CD4-positive, alpha-beta T cell (primary cell): ENCODE results near the gene TECPR2. TPM values are rescaled to one million over a fixed set of nuclear protein-coding genes. Genes with fewer than 3 reads are reported as not detected.

Experiments
- ATAC-seq: fragments of 200-7000 bp; cut with Tn5 transposase; one replicate; pipeline ENCODE4 v1.10.0; 2022; ENCODE audit warnings: mild to moderate bottlenecking; ENCODE audit not compliant: poor library complexity
- CTCF ChIA-PET: fragments of 350-600 bp; sonication (Branson Sonifier 250); formaldehyde crosslinking; loops from one replicate; lab custom pipeline; 2021; ENCODE audit warnings: antibody characterized with exemption, inconsistent platforms; lab: Charles Lee
- POLR2A ChIA-PET: fragments of 350-600 bp; sonication (Branson Sonifier 250); formaldehyde crosslinking; loops from one replicate; lab custom pipeline; 2021; ENCODE audit warnings: antibody characterized with exemption, inconsistent platforms; lab: Charles Lee
- DNase-seq, 14 experiments: peaks; one replicate each; pipeline ENCODE4 v3.0.0-alpha.2; 2013 to 2020; ENCODE audit warnings: mixed read lengths in 2 of 14
- H3K27ac ChIP-seq, 2 donors: one replicate each; pipeline versions ENCODE4 v1.5.1 to v1.7.0; 2013; ENCODE audit warnings: low read length in 2 of 2, low read depth in 1 of 2, mild to moderate bottlenecking in 1 of 2
- H3K27me3 ChIP-seq, 2 experiments: 1 replicate in 1 of 2; 2 replicates in 1 of 2; pipeline versions ENCODE4 v1.6.1 to v1.7.0; 2013; ENCODE audit warnings: low read length in 2 of 2, control low read depth in 1 of 2, mild to moderate bottlenecking in 1 of 2, moderate library complexity in 1 of 2; ENCODE audit not compliant: insufficient read depth in 2 of 2, control insufficient read depth in 1 of 2
- H3K36me3 ChIP-seq: one replicate; pipeline ENCODE4 v1.6.1; 2013; ENCODE audit warnings: low read length, control low read depth; ENCODE audit not compliant: insufficient read depth
- H3K4me1 ChIP-seq: one replicate; pipeline ENCODE4 v1.6.1; 2013; ENCODE audit warnings: low read length, control low read depth; ENCODE audit not compliant: insufficient read depth
- H3K4me3 ChIP-seq: one replicate; pipeline ENCODE4 v1.5.1; 2013; ENCODE audit warnings: mild to moderate bottlenecking, low read length, moderate library complexity
- H3K9me3 ChIP-seq, 2 experiments: 1 replicate in 1 of 2; 2 replicates in 1 of 2; pipeline versions ENCODE4 v1.6.1 to v1.7.0; 2013; ENCODE audit warnings: low read length in 2 of 2, mild to moderate bottlenecking in 2 of 2, control low read depth in 1 of 2, moderate library complexity in 1 of 2; ENCODE audit not compliant: control insufficient read depth in 1 of 2, insufficient read depth in 1 of 2
- H3K27ac Mint-ChIP-seq: one replicate; pipeline ENCODE4 v1.8.0; 2020; ENCODE audit warnings: mixed read lengths
- H3K27me3 Mint-ChIP-seq: one replicate; pipeline ENCODE4 v1.8.0; 2021; ENCODE audit warnings: mixed read lengths
- H3K36me3 Mint-ChIP-seq: one replicate; pipeline ENCODE4 v1.8.0; 2021; ENCODE audit warnings: low read depth, mixed read lengths
- H3K4me1 Mint-ChIP-seq: one replicate; pipeline ENCODE4 v1.8.0; 2021; ENCODE audit warnings: low read depth, mixed read lengths
- H3K4me3 Mint-ChIP-seq: one replicate; pipeline ENCODE4 v1.8.0; 2020; ENCODE audit warnings: mild to moderate bottlenecking, mixed read lengths
- H3K9me3 Mint-ChIP-seq: one replicate; pipeline ENCODE4 v1.8.0; 2020; ENCODE audit warnings: mixed read lengths
- intact Hi-C, 2 experiments: fragments of 100-400 bp; cut with DNase I in 1 of 2; cut with micrococcal nuclease in 1 of 2; formaldehyde crosslinking; loops; one replicate each; pipeline versions ENCODE4 v1.15.1 to v1.9.0; 2023 to 2025; cut with DNase I, micrococcal nuclease
- total RNA-seq, 174 experiments: library from RNA in 2 of 174; stranded (reverse) in 2 of 174; gene quantifications; one replicate each; pipeline ENCODE4 v1.2.3 and lab custom pipeline; 2021 to 2026
- TF ChIP-seq, protein P1 (sequence below): fragments of 200-600 bp; IDR thresholded peaks from one replicate; pipeline ENCODE4 v1.8.0; 2022; ENCODE audit warnings: antibody characterized with exemption, mild to moderate bottlenecking

The TECPR2 gene
- total RNA-seq, 2 experiments from 2014 or later = 5.0 to 5.4 TPM

DNA sequence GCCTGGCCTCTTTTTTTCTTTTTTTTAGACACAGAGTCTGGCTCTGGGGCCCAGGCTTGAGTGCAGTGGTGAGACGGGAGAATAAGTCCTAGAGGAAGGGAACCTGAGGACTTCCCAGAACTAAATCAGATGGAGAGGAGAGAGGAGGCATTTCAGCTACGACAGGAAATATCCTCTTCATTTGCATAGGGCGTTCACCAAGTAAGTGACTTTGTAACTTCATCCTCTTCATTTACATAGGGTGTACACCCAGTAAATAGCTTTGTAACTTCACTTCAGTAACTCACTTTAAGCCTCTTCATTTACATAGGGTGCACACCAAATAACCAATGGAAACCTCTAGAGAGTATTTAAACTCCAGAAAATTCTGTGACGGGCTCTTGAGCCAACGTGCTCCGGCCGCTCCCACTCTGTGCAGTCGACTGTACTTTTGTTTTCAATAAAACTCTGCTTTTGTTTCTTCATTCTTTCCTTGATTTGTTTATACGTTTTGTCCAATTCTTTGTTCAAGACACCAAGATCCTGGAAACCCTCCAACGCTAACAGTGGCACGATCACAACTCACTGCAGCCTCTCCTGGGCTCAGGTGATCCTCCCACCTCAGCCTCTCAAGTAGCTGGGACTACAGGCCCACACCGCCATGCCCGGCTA lies 168.2 kb downstream of the TECPR2 start:
- Histone ChIP-seq H3K36me3 (no peaks in the 10 kb centered on the region), H3K27me3 (no peaks in the 10 kb centered on the region), H3K4me3 (no peak overlapping the region), H3K27ac (no peak overlapping the region), H3K4me1 (peaks cover 8% of the 10 kb centered on the region), H3K9me3 (no peaks in the 10 kb centered on the region)
- Mint-ChIP-seq H3K4me1 (peaks cover under 1% of the 10 kb centered on the region), H3K27me3 (no peaks in the 10 kb centered on the region), H3K27ac (no peak overlapping the region), H3K36me3 (no peaks in the 10 kb centered on the region), H3K4me3 (no peak overlapping the region), H3K9me3 (no peaks in the 10 kb centered on the region)
- CTCF ChIA-PET = no interaction called here
- peak in 1 of 14 experiments; percentile 44 for DNase-seq
- TF ChIP-seq, protein P1, sequence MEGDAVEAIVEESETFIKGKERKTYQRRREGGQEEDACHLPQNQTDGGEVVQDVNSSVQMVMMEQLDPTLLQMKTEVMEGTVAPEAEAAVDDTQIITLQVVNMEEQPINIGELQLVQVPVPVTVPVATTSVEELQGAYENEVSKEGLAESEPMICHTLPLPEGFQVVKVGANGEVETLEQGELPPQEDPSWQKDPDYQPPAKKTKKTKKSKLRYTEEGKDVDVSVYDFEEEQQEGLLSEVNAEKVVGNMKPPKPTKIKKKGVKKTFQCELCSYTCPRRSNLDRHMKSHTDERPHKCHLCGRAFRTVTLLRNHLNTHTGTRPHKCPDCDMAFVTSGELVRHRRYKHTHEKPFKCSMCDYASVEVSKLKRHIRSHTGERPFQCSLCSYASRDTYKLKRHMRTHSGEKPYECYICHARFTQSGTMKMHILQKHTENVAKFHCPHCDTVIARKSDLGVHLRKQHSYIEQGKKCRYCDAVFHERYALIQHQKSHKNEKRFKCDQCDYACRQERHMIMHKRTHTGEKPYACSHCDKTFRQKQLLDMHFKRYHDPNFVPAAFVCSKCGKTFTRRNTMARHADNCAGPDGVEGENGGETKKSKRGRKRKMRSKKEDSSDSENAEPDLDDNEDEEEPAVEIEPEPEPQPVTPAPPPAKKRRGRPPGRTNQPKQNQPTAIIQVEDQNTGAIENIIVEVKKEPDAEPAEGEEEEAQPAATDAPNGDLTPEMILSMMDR = no peak
- intact Hi-C loops = no loop called here
- ATAC-seq = peak; percentile 49
- POLR2A ChIA-PET = no interaction called here

GRCh38 chr14:102532204-102532658 lies 169.5 kb downstream of the TECPR2 start:
- CTCF ChIA-PET = no interaction called here
- Histone ChIP-seq H3K4me3 (no peak overlapping the region), H3K27me3 (no peaks in the 10 kb centered on the region), H3K27ac (no peak overlapping the region), H3K4me1 (peaks cover 8% of the 10 kb centered on the region), H3K9me3 (no peaks in the 10 kb centered on the region), H3K36me3 (no peaks in the 10 kb centered on the region)
- intact Hi-C loops = no loop called here
- H3K27ac Mint-ChIP-seq = no peak overlapping the region
- TF ChIP-seq, protein P1 = no peak
- ATAC-seq (no peak), DNase-seq (no peak)
- no peaks in the 10 kb centered on the region for H3K9me3 Mint-ChIP-seq
- H3K4me1 Mint-ChIP-seq = no peaks in the 10 kb centered on the region
- POLR2A ChIA-PET = no interaction called here
- no peaks in the 10 kb centered on the region for H3K27me3 Mint-ChIP-seq
- no peak overlapping the region for H3K4me3 Mint-ChIP-seq
- no peaks in the 10 kb centered on the region for H3K36me3 Mint-ChIP-seq

GRCh38 chr14:102537981-102538601 lies 175.3 kb downstream of the TECPR2 start:
- TF ChIP-seq, protein P1 = no peak
- H3K4me3 ChIP-seq = no peak overlapping the region
- intact Hi-C loops = no loop called here

More at GRCh38 chr14:102537981-102538601, 175.3 kb downstream of the TECPR2 start:
- Mint-ChIP-seq H3K4me3 (no peak overlapping the region), H3K27ac (no peak overlapping the region), H3K9me3 (no peaks in the 10 kb centered on the region), H3K27me3 (peaks cover 4% of the 10 kb centered on the region), H3K36me3 (no peaks in the 10 kb centered on the region), H3K4me1 (no peaks in the 10 kb centered on the region)
- ATAC-seq (no peak), DNase-seq (no peak)
- POLR2A ChIA-PET = interaction anchor here (0.6 kb wide), 1 partner anchor 358 kb away, joined by 3 read pairs; no protein-coding TSS in a partner anchor
- H3K4me1 ChIP-seq = no peaks in the 10 kb centered on the region
- H3K27ac ChIP-seq = no peak overlapping the region
- H3K36me3 ChIP-seq = no peaks in the 10 kb centered on the region
- CTCF ChIA-PET = no interaction called here
- H3K27me3 ChIP-seq = no peaks in the 10 kb centered on the region
- no peaks in the 10 kb centered on the region for H3K9me3 ChIP-seq
